GM18519 (cell line): ENCODE results near the gene SLIT3.

Experiments used
- ATAC-seq: cut with Tn5 transposase; IDR thresholded peaks from one replicate; pipeline ENCODE4 v1.9.1; 2021; ENCODE audit warnings: mild to moderate bottlenecking, moderate library complexity; ENCODE audit not compliant: unreplicated experiment, low FRiP score

SLIT3 gene

GRCh38 chr5:168793841-168794837 is 506.8 kb downstream of the SLIT3 start:
- no peak for ATAC-seq

- no peak for ATAC-seq
Measured at GRCh38 chr5:168792678-168793077, 508.3 kb downstream of the SLIT3 start.

GRCh38 chr5:168790671-168791250 is 510.2 kb downstream of the SLIT3 start:
- ATAC-seq: no peak

- no peak for ATAC-seq
Measured at GRCh38 chr5:168790002-168790635, 510.8 kb downstream of the SLIT3 start.

- no peak for ATAC-seq
Measured at GRCh38 chr5:168788786-168789185, 512.2 kb downstream of the SLIT3 start.

GRCh38 chr5:168788107-168788506 is 512.8 kb downstream of the SLIT3 start:
- ATAC-seq: no peak

- ATAC-seq: no peak
Measured at GRCh38 chr5:168786147-168786546, 514.8 kb downstream of the SLIT3 start.

GRCh38 chr5:168784454-168784853 is 516.5 kb downstream of the SLIT3 start:
- no peak for ATAC-seq

- ATAC-seq: no peak
Measured at GRCh38 chr5:168781941-168782571, 518.9 kb downstream of the SLIT3 start.

- no peak for ATAC-seq
Measured at GRCh38 chr5:168780888-168781287, 520.1 kb downstream of the SLIT3 start.

GRCh38 chr5:168779333-168779732 is 521.6 kb downstream of the SLIT3 start:
- ATAC-seq: no peak

- ATAC-seq: no peak
Measured at GRCh38 chr5:168778536-168778935, 522.4 kb downstream of the SLIT3 start.

GRCh38 chr5:168777651-168778050 is 523.3 kb downstream of the SLIT3 start:
- ATAC-seq: no peak

GRCh38 chr5:168776070-168776469 is 524.9 kb downstream of the SLIT3 start:
- ATAC-seq: no peak

GRCh38 chr5:168773226-168773625 is 527.7 kb downstream of the SLIT3 start:
- ATAC-seq: no peak

GRCh38 chr5:168772316-168772961 is 528.5 kb downstream of the SLIT3 start:
- ATAC-seq: no peak

- no peak for ATAC-seq
Measured at GRCh38 chr5:168771678-168772077, 529.3 kb downstream of the SLIT3 start.

- no peak for ATAC-seq
Measured at GRCh38 chr5:168770996-168771395, 529.9 kb downstream of the SLIT3 start.

- no peak for ATAC-seq
Measured at GRCh38 chr5:168770036-168770498, 530.9 kb downstream of the SLIT3 start.

GRCh38 chr5:168768172-168768571 is 532.8 kb downstream of the SLIT3 start:
- ATAC-seq: no peak
